SJSA1 (cell line): ENCODE data around the gene RIMBP2. TPM values are rescaled to one million over a fixed set of nuclear protein-coding genes. Genes with fewer than 3 reads are reported as not detected.

ENCODE experiments used
- DNase-seq, 2 experiments: peaks; one replicate each; pipeline ENCODE4 v3.0.0-alpha.2; 2015 to 2020; ENCODE audit warnings: low spot score in 2 of 2, low read depth in 1 of 2
- H3K27ac ChIP-seq: fragments of 250-450 bp; sonication (Bioruptor Pico); 2 replicates; pipeline ENCODE4 v1.5.1; 2020; ENCODE audit warnings: mild to moderate bottlenecking, moderate library complexity
- H3K27me3 ChIP-seq: fragments of 250-450 bp; sonication (Bioruptor Pico); replicated peaks from 2 replicates; pipeline ENCODE4 v1.5.1; 2020; ENCODE audit warnings: mild to moderate bottlenecking, moderate library complexity
- H3K36me3 ChIP-seq: fragments of 250-450 bp; sonication (Bioruptor Pico); 2 replicates; pipeline ENCODE4 v1.5.1; 2020; ENCODE audit warnings: mild to moderate bottlenecking
- H3K4me1 ChIP-seq: fragments of 250-450 bp; sonication (Bioruptor Pico); replicated peaks from 2 replicates; pipeline ENCODE4 v1.6.1; 2021; ENCODE audit warnings: mild to moderate bottlenecking
- H3K4me3 ChIP-seq: fragments of 250-450 bp; sonication (Bioruptor Pico); 2 replicates; pipeline ENCODE4 v1.5.1; 2020; ENCODE audit warnings: mild to moderate bottlenecking
- H3K9me3 ChIP-seq: fragments of 250-450 bp; sonication (Bioruptor Pico); replicated peaks from 2 replicates; pipeline ENCODE4 v1.5.1; 2020; ENCODE audit warnings: mild to moderate bottlenecking
- total RNA-seq: library from RNA; depleted of rRNA; stranded (reverse); fragments of >200 nt; shearing (Covaris generic); gene quantifications from 2 replicates; pipeline ENCODE4 v1.2.3, GENCODE V29; 2014

Gene RIMBP2
- total RNA-seq, 1 experiment from 2014 or later = 0.16 TPM

GRCh38 chr12:130480231-130480630 is 235.9 kb downstream of the RIMBP2 start:
- no peaks in the 10 kb centered on the region for H3K4me1 ChIP-seq
- H3K9me3 ChIP-seq = peaks cover 12% of the 10 kb centered on the region
- DNase-seq = no peak
- H3K36me3 ChIP-seq = no peaks in the 10 kb centered on the region
- H3K27me3 ChIP-seq = peaks cover 14% of the 10 kb centered on the region
- no peak overlapping the region for H3K4me3 ChIP-seq
- no peak overlapping the region for H3K27ac ChIP-seq

GRCh38 chr12:130479401-130480125 is 236.5 kb downstream of the RIMBP2 start:
- H3K4me3 ChIP-seq = no peak overlapping the region
- H3K27me3 ChIP-seq = peaks cover 9% of the 10 kb centered on the region
- no peak overlapping the region for H3K27ac ChIP-seq
- H3K4me1 ChIP-seq = no peaks in the 10 kb centered on the region
- DNase-seq = no peak
- H3K9me3 ChIP-seq = peaks cover 11% of the 10 kb centered on the region
- H3K36me3 ChIP-seq = no peaks in the 10 kb centered on the region

GRCh38 chr12:130478786-130479185 is 237.3 kb downstream of the RIMBP2 start:
- no peak for DNase-seq
- no peaks in the 10 kb centered on the region for H3K36me3 ChIP-seq
- H3K4me3 ChIP-seq = no peak overlapping the region
- peaks cover under 1% of the 10 kb centered on the region for H3K27me3 ChIP-seq
- peaks cover 4% of the 10 kb centered on the region for H3K9me3 ChIP-seq
- H3K27ac ChIP-seq = no peak overlapping the region
- no peaks in the 10 kb centered on the region for H3K4me1 ChIP-seq

GRCh38 chr12:130477701-130478100 is 238.4 kb downstream of the RIMBP2 start:
- H3K27me3 ChIP-seq = no peaks in the 10 kb centered on the region

GRCh38 chr12:130477266-130477665 is 238.8 kb downstream of the RIMBP2 start:
- Histone ChIP-seq H3K9me3 (peaks cover 4% of the 10 kb centered on the region), H3K27me3 (no peaks in the 10 kb centered on the region), H3K4me1 (no peaks in the 10 kb centered on the region), H3K27ac (no peak overlapping the region), H3K4me3 (no peak overlapping the region), H3K36me3 (no peaks in the 10 kb centered on the region)
- no peak for DNase-seq

More at GRCh38 chr12:130477701-130478100, 238.4 kb downstream of the RIMBP2 start:
- H3K36me3 ChIP-seq = no peaks in the 10 kb centered on the region
- DNase-seq = no peak
- peaks cover 4% of the 10 kb centered on the region for H3K9me3 ChIP-seq
- no peak overlapping the region for H3K4me3 ChIP-seq
- H3K4me1 ChIP-seq = no peaks in the 10 kb centered on the region
- H3K27ac ChIP-seq = no peak overlapping the region

GRCh38 chr12:130476451-130477135 is 239.5 kb downstream of the RIMBP2 start:
- no peak overlapping the region for H3K4me3 ChIP-seq
- H3K9me3 ChIP-seq = peaks cover 4% of the 10 kb centered on the region
- H3K36me3 ChIP-seq = no peaks in the 10 kb centered on the region
- H3K4me1 ChIP-seq = no peaks in the 10 kb centered on the region
- no peaks in the 10 kb centered on the region for H3K27me3 ChIP-seq
- H3K27ac ChIP-seq = no peak overlapping the region
- DNase-seq = no peak

GRCh38 chr12:130474599-130475269 is 241.4 kb downstream of the RIMBP2 start:
- no peaks in the 10 kb centered on the region for H3K4me1 ChIP-seq
- H3K27me3 ChIP-seq = no peaks in the 10 kb centered on the region
- H3K27ac ChIP-seq = no peak overlapping the region
- H3K36me3 ChIP-seq = no peaks in the 10 kb centered on the region
- peaks cover 6% of the 10 kb centered on the region for H3K9me3 ChIP-seq
- H3K4me3 ChIP-seq = no peak overlapping the region
- no peak for DNase-seq

- no peak for DNase-seq
- H3K4me1 ChIP-seq = no peaks in the 10 kb centered on the region
- peaks cover 6% of the 10 kb centered on the region for H3K9me3 ChIP-seq
- H3K4me3 ChIP-seq = no peak overlapping the region
- H3K27me3 ChIP-seq = no peaks in the 10 kb centered on the region
- H3K27ac ChIP-seq = no peak overlapping the region
- no peaks in the 10 kb centered on the region for H3K36me3 ChIP-seq
Measured at GRCh38 chr12:130473266-130473665, 242.8 kb downstream of the RIMBP2 start.

- no peak for DNase-seq
- no peak overlapping the region for H3K27ac ChIP-seq
- H3K9me3 ChIP-seq = peaks cover 6% of the 10 kb centered on the region; the same call in 1 of the 2 replicates
- H3K4me1 ChIP-seq = no peaks in the 10 kb centered on the region
- no peaks in the 10 kb centered on the region for H3K36me3 ChIP-seq
- no peaks in the 10 kb centered on the region for H3K27me3 ChIP-seq
- no peak overlapping the region for H3K4me3 ChIP-seq
Measured at GRCh38 chr12:130470969-130471368, 245.1 kb downstream of the RIMBP2 start.

GRCh38 chr12:130469552-130469951 is 246.5 kb downstream of the RIMBP2 start:
- Histone ChIP-seq H3K27me3 (no peaks in the 10 kb centered on the region), H3K27ac (no peak overlapping the region), H3K36me3 (no peaks in the 10 kb centered on the region), H3K4me3 (no peak overlapping the region), H3K4me1 (no peaks in the 10 kb centered on the region), H3K9me3 (peaks cover 12% of the 10 kb centered on the region)
- no peak for DNase-seq

- DNase-seq = no peak
- no peak overlapping the region for H3K27ac ChIP-seq
- no peaks in the 10 kb centered on the region for H3K36me3 ChIP-seq
- no peak overlapping the region for H3K4me3 ChIP-seq
- H3K9me3 ChIP-seq = peaks cover 11% of the 10 kb centered on the region; the same call in 1 of the 2 replicates
- no peaks in the 10 kb centered on the region for H3K27me3 ChIP-seq
- no peaks in the 10 kb centered on the region for H3K4me1 ChIP-seq
Measured at GRCh38 chr12:130468700-130469245, 247.3 kb downstream of the RIMBP2 start.

GRCh38 chr12:130468186-130468585 is 247.9 kb downstream of the RIMBP2 start:
- Histone ChIP-seq H3K4me1 (no peaks in the 10 kb centered on the region), H3K4me3 (no peak overlapping the region), H3K9me3 (peaks cover 11% of the 10 kb centered on the region), H3K27me3 (no peaks in the 10 kb centered on the region), H3K27ac (no peak overlapping the region), H3K36me3 (no peaks in the 10 kb centered on the region)
- DNase-seq = no peak

GRCh38 chr12:130465626-130466025 is 250.5 kb downstream of the RIMBP2 start:
- Histone ChIP-seq H3K27me3 (no peaks in the 10 kb centered on the region), H3K4me1 (no peaks in the 10 kb centered on the region), H3K4me3 (no peak overlapping the region), H3K9me3 (peaks cover 11% of the 10 kb centered on the region), H3K36me3 (no peaks in the 10 kb centered on the region), H3K27ac (no peak overlapping the region)
- DNase-seq = no peak

- Histone ChIP-seq H3K4me3 (no peak overlapping the region), H3K27me3 (no peaks in the 10 kb centered on the region), H3K27ac (no peak overlapping the region), H3K4me1 (no peaks in the 10 kb centered on the region), H3K36me3 (no peaks in the 10 kb centered on the region), H3K9me3 (peaks cover 10% of the 10 kb centered on the region)
- no peak for DNase-seq
Measured at GRCh38 chr12:130465046-130465445, 251.1 kb downstream of the RIMBP2 start.
